Type B pancreatic cell (in vitro differentiated cells): Measurements from ENCODE around the gene MEF2A. TPM values are rescaled to one million over a fixed set of nuclear protein-coding genes. Genes with fewer than 3 reads are reported as not detected.

Source experiments
- DNase-seq: peaks from one replicate; pipeline ENCODE4 v3.0.0; 2021; ENCODE audit warnings: mixed read lengths; ENCODE audit not compliant: unreplicated experiment; ENCODE audit errors: extremely low spot score
- H3K27ac Mint-ChIP-seq: 2 replicates; pipeline ENCODE4 v1.8.0; 2021; ENCODE audit warnings: mild to moderate bottlenecking, mixed read lengths
- H3K27me3 Mint-ChIP-seq: 2 replicates; pipeline ENCODE4 v1.8.0; 2021; ENCODE audit warnings: mixed read lengths
- H3K36me3 Mint-ChIP-seq: 2 replicates; pipeline ENCODE4 v1.8.0; 2021; ENCODE audit warnings: mixed read lengths
- H3K4me1 Mint-ChIP-seq: one replicate; pipeline ENCODE4 v1.8.0; 2021; ENCODE audit warnings: mixed read lengths; ENCODE audit not compliant: unreplicated experiment
- H3K4me3 Mint-ChIP-seq: 2 replicates; pipeline ENCODE4 v1.8.0; 2021; ENCODE audit warnings: mild to moderate bottlenecking, mixed read lengths
- H3K9me3 Mint-ChIP-seq: 2 replicates; pipeline ENCODE4 v1.8.0; 2021; ENCODE audit warnings: mixed read lengths
- CTCF ChIP-seq: fragments of 200-600 bp; sonication (generic); conservative IDR thresholded peaks from 2 replicates; pipeline ENCODE4 v1.5.0; 2021; ENCODE audit warnings: antibody characterized with exemption, mild to moderate bottlenecking
- total RNA-seq: library from RNA; stranded (reverse); gene quantifications from 2 replicates; pipeline ENCODE4 v1.2.1, GENCODE V29; 2021; ENCODE audit warnings: low replicate concordance

Gene MEF2A
- total RNA-seq, 1 donor from 2014 or later = 26.0 TPM

GRCh38 chr15:99584081-99584600 is 18.4 kb downstream of the MEF2A start:
- H3K27me3 Mint-ChIP-seq = no peaks in the 10 kb centered on the region
- TF ChIP-seq CTCF = no peak
- H3K36me3 Mint-ChIP-seq = peaks cover 24% of the 10 kb centered on the region
- H3K4me3 Mint-ChIP-seq = no peak overlapping the region
- DNase-seq = no peak
- H3K4me1 Mint-ChIP-seq = peaks cover 19% of the 10 kb centered on the region
- peaks cover 10% of the 10 kb centered on the region for H3K9me3 Mint-ChIP-seq
- no peak overlapping the region for H3K27ac Mint-ChIP-seq

GRCh38 chr15:99586121-99586520 is 20.3 kb downstream of the MEF2A start:
- Mint-ChIP-seq H3K27me3 (no peaks in the 10 kb centered on the region), H3K9me3 (peaks cover 15% of the 10 kb centered on the region), H3K4me3 (no peak overlapping the region), H3K36me3 (peaks cover 24% of the 10 kb centered on the region), H3K4me1 (peaks cover 12% of the 10 kb centered on the region), H3K27ac (no peak overlapping the region)
- no peak for DNase-seq
- no peak for TF ChIP-seq CTCF

GRCh38 chr15:99589801-99590200 is 24.0 kb downstream of the MEF2A start:
- no peak overlapping the region for H3K4me3 Mint-ChIP-seq
- H3K4me1 Mint-ChIP-seq = peaks cover 8% of the 10 kb centered on the region
- DNase-seq = no peak
- no peak for TF ChIP-seq CTCF
- H3K9me3 Mint-ChIP-seq = peaks cover 11% of the 10 kb centered on the region
- peaks cover 20% of the 10 kb centered on the region for H3K36me3 Mint-ChIP-seq
- no peaks in the 10 kb centered on the region for H3K27me3 Mint-ChIP-seq
- no peak overlapping the region for H3K27ac Mint-ChIP-seq

- no peak overlapping the region for H3K27ac Mint-ChIP-seq
Observed at GRCh38 chr15:99590913-99591646, 25.3 kb downstream of the MEF2A start.

GRCh38 chr15:99592145-99592791 is 26.5 kb downstream of the MEF2A start:
- no peak for DNase-seq
- peak overlapping the region; percentile 24 for H3K27ac Mint-ChIP-seq

More at GRCh38 chr15:99590913-99591646, 25.3 kb downstream of the MEF2A start:
- Mint-ChIP-seq H3K36me3 (peaks cover 22% of the 10 kb centered on the region), H3K4me1 (peaks cover 8% of the 10 kb centered on the region), H3K4me3 (no peak overlapping the region), H3K9me3 (peaks cover 13% of the 10 kb centered on the region), H3K27me3 (no peaks in the 10 kb centered on the region)
- no peak for DNase-seq
- no peak for TF ChIP-seq CTCF

More at GRCh38 chr15:99592145-99592791, 26.5 kb downstream of the MEF2A start:
- peak overlapping the region; percentile 42 for H3K4me3 Mint-ChIP-seq
- peaks cover 17% of the 10 kb centered on the region for H3K9me3 Mint-ChIP-seq
- H3K36me3 Mint-ChIP-seq = peaks cover 21% of the 10 kb centered on the region
- peaks cover 8% of the 10 kb centered on the region for H3K4me1 Mint-ChIP-seq
- no peaks in the 10 kb centered on the region for H3K27me3 Mint-ChIP-seq
- no peak for TF ChIP-seq CTCF
